SW480 (cell line): ENCODE results near the gene COL1A2.

Experiments used
- DNase-seq: peaks from one replicate; pipeline ENCODE4 v3.0.0-alpha.2; 2016; ENCODE audit warnings: low spot score

Gene COL1A2

DNA sequence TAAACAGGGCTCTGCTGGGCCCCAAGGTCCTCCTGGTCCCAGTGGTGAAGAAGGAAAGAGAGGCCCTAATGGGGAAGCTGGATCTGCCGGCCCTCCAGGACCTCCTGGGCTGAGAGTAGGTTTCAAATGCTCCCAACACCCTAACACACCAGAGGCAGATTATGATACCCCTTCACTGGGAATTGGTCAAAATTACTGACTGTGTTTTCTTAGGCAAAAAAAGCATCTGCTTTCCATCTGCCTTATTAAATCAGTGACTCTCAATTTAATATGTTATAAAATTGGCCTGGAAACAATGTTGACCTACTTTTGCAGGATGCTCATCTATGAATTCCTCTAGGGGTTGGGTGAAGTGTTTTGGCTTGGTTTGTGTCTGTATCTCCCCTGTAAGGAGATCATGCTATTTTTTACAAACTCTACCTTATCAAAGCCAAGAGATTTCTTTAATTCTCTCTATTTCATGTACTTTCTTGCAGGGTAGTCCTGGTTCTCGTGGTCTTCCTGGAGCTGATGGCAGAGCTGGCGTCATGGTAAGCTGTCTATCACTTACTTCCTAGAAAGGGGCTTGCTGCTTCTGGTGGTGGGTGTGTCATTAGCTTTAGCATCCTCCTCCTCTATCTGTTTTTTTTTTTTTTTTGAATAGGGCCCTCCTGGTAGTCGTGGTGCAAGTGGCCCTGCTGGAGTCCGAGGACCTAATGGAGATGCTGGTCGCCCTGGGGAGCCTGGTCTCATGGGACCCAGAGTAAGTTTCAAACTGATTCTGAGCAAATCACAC lies 15.9 kb downstream of the COL1A2 start:
- DNase-seq: no peak

DNA sequence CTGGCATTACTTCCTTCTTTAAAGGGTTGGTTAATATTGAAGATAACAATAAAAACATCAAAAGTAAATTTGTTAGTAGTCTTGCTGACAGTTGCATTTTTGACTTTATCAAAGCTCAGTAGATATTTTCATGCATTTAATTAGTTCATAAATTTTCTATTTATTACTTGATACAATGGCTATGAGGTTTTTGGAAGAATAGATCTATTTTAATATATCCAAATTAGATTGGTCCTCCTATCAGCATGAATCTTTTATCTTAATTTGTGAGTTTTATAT lies 16.4 kb downstream of the COL1A2 start:
- no peak for DNase-seq

DNA sequence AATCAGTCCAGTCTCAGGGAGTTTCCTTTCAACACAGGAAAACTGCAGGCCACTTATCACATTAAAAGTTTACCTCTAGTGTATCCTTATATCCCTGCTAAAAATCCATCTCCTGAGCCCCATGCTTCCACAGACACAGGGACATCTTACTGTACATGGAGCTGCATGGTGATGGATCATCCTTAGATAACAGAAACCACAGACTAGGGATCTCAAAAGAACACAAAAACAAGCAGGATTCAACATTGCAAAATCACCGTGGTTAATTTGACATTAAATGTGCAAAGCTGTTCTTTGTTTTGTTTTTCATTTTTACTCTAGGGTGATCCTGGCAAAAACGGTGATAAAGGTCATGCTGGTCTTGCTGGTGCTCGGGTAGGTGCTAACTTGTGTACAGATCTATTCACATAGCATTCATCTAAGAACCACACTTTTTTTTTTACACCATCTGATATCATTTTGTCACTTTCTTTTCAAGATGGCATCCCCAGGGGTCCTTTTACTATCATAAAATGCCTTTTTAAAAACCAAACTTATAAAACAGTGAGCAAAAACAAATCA lies 18.1 kb downstream of the COL1A2 start:
- DNase-seq: no peak

DNA sequence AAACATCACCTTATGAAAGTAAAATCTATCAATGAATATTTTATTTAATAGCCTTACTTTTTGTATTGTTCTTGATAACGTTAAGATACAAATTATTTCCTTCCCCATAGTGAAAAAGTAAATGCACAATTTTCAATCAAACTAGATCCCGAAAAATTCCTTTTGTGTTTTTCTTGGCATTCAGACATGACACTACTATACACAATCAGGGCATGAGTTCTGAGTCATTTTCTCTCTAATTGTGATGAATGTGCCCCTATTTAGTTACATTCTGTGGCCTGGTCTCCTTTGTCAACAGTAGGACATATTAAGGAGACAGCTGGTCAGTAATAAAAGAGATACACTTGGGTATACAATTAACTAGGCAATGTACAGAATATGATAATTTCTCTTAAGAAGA lies 19.8 kb downstream of the COL1A2 start:
- no peak for DNase-seq

DNA sequence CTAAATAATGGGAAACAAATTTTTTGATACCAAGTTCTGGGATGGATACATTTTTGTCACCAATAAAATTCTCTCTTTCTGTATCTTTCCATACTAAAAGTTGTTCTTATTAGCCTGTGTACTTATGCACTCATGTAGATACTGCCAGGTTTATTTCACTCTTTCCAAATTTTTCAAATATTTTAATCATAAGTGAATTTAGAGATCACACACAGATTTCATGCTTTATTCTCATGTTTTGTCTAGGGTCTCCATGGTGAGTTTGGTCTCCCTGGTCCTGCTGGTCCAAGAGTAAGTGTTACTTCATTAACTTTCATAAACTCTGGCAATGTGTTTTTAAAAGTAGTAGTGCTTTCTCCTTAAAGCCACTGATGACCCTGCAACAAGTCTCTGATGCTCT lies 20.3 kb downstream of the COL1A2 start:
- DNase-seq: no peak

DNA sequence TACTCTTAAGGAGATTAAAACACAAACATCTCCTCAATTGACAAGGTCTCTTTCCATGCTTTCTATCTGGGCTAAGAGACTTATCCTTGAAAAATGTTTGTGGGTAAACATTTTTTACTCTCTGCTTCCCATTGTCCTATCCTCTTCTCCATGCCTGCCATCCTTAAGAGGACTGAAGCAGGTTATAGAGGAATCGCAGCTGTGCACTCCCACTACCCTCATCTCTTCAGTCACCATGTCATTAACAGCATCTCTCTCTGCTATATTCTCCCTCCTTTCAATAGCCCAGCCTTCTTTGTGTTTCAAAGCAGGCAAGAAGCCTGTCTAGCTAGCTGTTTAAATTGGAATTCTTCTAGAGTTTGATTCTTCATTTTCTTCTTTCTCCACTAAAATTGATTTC lies 22.6 kb downstream of the COL1A2 start:
- DNase-seq: no peak

DNA sequence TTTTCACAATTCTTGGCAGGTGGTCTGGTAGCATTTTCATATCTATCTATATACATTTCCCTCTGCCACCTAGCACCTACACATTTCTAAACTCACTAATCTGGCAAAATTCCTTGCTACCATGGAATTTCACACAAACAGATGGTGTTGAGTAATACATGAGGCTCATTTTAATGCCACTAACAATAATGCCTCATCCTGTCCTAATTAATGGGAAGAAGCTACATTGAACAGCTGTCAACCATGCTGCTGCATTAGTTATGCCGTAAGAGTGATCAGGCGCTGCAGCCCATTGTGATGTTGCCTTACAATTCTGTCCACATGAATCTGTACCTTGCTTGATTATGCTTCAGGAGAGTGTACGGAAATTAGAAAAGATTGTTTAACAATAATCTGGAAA lies 23.2 kb downstream of the COL1A2 start:
- DNase-seq: no peak

DNA sequence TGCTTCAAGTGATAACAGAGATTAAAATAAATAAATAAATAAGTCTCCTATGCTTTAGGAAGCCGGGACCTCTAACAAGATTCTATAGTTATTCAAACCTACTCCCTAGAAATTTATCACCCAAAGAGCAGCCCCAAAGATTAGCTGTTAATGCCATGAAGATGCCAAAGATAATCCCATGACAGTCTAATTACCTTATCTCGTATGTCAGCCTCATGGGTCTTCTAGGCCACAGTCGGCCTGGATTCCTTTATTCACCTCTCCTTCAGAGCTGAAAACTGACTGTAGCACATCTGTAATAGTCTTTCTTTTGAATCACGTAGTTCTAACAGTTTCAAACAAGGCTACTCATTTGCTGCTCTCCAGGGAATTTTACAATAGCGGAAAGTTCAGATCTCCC lies 24.2 kb downstream of the COL1A2 start:
- DNase-seq: no peak

DNA sequence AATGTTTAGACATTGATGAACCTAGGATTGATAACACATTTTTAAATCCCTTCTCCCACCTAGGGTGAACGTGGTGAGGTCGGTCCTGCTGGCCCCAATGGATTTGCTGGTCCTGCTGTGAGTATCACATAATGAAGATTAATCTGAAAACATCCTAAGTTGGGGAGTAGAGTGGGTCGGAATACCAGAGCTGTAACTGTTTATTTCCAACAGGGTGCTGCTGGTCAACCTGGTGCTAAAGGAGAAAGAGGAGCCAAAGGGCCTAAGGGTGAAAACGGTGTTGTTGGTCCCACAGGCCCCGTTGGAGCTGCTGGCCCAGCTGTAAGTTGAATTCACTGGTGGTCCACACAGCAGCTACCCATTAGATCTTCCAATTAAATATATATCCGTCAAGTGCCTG lies 25.6 kb downstream of the COL1A2 start:
- DNase-seq: no peak

DNA sequence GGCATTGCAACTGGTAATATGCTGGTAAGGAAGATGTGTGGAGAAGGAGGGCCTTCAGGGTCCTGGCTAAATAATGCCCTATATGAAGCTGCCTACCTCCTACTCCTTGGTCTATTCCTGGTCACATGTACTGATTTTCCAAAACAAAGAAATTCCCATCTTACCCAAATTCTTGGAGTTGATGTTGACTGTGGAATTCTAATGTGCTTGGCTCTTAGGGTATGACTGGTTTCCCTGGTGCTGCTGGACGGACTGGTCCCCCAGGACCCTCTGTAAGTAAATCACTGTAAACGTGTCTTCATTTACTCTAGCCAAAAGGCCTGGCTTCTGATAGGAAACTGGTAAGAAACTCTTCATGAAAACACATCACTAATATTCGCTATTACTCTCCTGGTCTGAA lies 27.0 kb downstream of the COL1A2 start:
- DNase-seq: no peak

DNA sequence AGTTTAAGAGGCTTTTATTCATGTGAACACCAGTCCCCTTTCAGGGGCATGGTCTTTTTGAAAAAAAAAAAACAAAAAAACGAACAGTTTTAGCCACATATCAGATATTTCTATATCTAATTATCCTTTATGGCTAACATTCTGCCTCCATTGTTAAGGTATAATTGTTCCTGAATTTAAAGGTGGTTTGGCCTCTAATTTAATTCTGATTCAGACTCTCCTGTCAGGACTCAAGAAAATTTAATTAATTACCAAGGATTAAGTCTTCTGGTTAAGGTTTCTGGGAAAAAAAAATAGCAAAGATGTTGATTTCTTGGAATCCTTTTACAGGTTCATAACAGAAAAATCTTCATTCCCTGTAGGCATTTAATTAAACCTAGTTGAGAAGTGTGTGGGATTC lies 27.4 kb downstream of the COL1A2 start:
- DNase-seq: no peak

DNA sequence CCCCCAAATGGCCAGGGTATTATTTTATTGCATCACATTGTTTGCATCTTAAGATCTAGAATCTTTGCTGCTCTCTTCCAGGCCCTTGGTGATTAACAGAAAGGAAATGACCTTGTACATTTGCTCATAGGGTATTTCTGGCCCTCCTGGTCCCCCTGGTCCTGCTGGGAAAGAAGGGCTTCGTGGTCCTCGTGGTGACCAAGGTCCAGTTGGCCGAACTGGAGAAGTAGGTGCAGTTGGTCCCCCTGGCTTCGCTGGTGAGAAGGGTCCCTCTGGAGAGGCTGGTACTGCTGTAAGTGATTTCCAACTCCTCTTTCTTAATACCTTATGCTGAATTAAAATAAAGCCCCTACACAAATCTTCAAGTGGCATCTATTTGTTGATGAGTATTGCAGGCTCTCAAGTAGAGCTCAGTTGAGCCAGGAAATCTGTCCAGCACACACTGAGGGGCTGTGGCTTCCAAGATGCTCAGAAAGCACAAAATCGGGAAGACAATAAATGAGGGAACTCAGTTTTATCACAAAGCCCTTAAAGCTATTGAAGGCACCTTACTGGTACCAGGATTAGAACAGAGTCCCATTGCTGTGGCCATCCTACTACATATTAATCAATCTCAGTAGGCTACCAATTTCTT lies 28.2 kb downstream of the COL1A2 start:
- DNase-seq: no peak

DNA sequence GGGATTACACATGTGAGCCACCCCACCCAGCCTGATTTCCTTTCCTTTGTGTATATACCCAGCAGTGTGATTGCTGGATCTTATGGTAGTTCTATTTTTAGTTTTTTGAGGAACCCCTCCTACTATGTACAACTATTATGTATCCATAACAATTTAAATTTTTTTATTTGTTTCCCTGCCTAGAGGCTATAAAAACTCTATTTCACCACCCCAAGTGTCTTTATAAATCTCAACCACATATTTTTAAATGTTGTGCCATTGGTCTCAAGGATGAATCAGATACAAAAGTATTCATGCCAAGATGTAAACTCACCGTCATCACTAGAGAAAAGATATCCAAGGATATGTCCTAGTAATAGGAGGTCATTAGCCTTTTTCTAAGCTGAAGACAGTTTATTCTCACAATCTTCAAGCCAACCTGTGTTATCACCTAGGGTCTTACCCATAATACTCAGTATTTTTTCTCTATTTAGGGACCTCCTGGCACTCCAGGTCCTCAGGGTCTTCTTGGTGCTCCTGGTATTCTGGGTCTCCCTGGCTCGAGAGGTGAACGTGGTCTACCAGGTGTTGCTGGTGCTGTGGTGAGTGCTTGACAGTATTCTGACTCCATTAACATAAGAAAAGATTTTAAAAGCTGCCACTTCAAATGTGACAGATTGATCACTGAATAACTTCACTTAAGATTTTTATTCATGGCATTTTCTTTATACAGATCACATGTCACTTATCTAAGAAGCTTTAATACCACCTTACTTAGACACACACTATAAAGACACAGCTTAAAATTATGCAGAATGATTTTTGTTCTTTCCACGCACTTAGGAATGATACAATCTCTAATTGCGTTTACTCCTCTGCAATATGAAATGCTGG lies 29.4 kb downstream of the COL1A2 start:
- DNase-seq: no peak

DNA sequence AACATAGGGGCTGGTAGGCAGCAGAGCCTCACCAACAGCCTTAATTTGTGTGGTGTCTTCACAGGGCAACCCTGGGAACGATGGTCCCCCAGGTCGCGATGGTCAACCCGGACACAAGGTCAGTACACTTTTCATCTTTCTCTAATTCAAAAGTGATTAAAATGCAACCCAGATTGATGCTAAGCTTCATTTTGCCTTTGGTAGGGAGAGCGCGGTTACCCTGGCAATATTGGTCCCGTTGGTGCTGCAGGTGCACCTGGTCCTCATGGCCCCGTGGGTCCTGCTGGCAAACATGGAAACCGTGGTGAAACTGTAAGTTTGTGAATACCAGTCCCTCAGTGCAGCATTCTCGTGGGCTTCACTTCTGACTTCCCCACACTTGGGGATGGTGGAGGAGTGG lies 30.9 kb downstream of the COL1A2 start:
- no peak for DNase-seq

DNA sequence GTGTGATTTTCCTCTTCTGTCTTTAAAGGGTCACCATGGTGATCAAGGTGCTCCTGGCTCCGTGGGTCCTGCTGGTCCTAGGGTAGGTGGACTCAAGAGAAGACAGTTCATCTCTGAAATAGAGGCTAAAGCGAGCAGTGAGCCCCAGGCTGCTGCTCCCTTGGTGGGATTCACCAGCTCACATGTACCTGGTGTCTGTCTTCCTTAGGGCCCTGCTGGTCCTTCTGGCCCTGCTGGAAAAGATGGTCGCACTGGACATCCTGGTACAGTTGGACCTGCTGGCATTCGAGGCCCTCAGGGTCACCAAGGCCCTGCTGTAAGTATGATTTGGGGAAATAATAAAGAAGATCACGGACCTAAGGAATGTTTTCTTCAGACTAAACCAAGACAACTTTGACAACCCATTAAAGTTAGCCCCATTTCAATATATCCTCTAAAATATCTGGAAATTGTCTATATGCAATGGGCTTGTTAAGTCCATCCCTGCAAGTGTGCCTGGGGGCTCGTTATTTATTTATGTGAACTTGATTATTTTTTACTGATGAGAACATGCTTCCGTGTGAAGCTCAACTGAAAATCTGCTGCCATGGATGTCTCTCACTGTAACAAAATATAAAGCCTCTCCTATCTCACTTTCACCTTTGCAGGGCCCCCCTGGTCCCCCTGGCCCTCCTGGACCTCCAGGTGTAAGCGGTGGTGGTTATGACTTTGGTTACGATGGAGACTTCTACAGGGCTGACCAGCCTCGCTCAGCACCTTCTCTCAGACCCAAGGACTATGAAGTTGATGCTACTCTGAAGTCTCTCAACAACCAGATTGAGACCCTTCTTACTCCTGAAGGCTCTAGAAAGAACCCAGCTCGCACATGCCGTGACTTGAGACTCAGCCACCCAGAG lies 32.5 kb downstream of the COL1A2 start:
- no peak for DNase-seq

DNA sequence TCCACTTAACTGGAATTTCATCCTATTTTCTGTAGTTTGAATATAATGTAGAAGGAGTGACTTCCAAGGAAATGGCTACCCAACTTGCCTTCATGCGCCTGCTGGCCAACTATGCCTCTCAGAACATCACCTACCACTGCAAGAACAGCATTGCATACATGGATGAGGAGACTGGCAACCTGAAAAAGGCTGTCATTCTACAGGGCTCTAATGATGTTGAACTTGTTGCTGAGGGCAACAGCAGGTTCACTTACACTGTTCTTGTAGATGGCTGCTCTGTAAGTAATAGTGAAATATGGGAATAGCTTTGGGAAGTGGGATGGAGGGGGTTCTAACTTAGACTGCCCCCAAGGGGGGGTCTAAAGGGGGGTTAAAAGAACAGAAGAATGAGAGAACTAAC lies 34.5 kb downstream of the COL1A2 start:
- no peak for DNase-seq

DNA sequence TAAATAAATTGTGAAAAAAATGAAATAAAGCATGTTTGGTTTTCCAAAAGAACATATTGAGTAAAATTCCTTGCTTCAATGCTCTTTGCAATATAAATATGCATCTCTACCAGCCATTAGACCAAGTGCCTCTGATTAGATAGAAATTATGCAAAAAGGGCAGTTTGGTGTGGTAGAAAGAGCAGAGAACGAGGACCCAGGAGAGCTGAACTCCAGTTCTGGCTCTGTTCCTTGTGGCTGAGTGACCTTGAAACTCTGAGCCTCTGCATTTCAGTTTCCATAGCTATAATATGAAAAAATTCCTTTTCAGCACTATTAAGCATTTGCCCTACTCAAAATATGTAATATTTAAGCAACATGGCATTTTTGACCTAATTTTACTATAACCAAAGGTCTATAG lies 36.5 kb downstream of the COL1A2 start:
- no peak for DNase-seq

DNA sequence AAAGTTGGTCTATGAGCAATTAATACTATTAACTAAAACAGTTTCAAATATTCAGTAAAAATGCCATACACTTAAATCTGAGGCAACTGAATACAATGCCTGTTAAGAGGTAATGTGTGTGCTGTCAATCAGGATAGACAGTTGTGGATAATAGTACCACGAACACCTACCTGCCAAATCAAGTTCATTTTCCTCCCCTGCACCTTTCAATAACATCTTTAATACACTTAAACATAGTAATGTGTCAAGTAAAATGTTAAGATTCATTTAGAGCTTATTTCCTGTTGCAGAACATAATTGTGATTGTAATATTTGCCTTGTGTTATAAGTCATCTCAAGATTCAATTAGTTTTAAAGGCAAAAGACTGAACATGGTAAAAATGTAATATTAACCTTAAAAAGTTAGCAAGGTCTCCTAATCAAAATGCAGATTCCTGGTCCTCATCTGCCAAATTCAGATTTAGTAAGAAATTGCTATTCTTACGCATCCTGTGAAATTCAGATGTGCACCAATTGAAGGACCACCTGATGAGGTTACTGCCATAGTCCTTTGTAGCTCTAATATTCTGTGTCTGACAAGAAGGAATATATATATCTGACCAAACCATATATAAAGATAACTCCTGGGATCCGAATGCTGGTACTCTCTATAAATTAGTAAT lies 37.1 kb downstream of the COL1A2 start:
- no peak for DNase-seq

DNA sequence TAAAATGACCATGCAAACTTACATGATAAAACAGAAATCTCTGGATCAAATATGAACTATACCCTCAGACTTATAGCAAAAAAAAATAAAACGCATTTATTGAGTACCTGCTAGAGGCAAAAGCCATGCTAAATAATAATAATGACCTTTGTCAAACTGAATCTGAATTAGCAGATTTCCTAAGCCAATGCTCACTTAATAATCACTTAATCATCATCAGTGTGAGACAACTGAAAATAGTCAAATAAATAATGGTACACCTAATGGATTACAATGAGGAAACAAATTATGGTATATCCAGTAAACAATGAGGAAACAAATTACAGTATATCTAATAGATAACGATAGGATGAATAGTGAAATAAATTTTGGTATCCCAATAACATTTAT lies 37.6 kb downstream of the COL1A2 start:
- no peak for DNase-seq

DNA sequence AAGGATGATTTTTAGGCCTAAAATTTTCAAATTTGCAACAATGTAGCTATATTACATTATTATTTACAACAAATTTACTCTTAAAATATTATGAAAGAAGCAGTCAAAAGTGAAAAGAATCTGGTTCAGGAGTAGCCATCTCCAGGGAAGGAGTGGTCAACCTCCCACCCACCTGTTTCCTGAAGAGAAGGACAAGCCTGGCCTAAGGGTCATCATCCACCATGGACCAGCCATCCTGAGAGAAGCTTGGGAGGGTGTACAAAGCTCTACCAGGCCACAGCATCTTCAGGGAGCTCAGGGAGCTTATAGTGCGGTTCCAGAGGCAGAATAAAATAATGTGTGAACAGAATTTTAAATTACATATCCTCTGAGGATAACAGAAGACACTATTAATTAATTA lies 38.1 kb downstream of the COL1A2 start:
- no peak for DNase-seq

DNA sequence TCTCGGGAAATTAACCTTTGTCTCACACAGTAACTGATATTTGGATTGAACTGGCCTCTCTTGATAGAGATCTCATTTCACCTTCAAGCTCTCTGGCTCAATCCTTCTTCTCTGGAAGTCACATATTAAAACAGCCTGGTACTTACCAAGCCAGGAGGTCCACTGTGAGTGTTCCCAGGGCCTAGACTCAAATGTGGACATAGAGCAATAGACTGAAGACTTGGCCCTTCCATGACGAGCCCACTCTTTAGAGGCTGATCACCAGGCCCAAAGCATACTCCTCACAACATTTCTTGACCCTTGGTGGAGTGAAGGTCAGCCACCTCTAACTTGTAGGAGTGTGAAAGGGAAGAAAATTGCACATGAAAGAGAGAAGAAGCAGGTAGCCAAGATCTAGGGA lies 38.5 kb downstream of the COL1A2 start:
- DNase-seq: no peak
